NB4 (cell line): ENCODE results near the gene HMMR.
A peak's percentile ranks its signal among the peaks of the same experiment; 100 is the strongest.

ENCODE experiments used
- MYC ChIP-seq: IDR thresholded peaks from 2 replicates; pipeline ENCODE4 v1.6.1; 2011; ENCODE audit warnings: low read depth, low read length
- POLR2A ChIP-seq: IDR thresholded peaks from 2 replicates; pipeline ENCODE4 v1.6.1; 2011; ENCODE audit warnings: mild to moderate bottlenecking; ENCODE audit not compliant: insufficient read length; ENCODE audit errors: extremely low read depth
- TF ChIP-seq, protein P1 (sequence below): IDR thresholded peaks from one replicate; pipeline ENCODE4 v1.5.1; 2012; ENCODE audit warnings: low read depth, low read length

DNA sequence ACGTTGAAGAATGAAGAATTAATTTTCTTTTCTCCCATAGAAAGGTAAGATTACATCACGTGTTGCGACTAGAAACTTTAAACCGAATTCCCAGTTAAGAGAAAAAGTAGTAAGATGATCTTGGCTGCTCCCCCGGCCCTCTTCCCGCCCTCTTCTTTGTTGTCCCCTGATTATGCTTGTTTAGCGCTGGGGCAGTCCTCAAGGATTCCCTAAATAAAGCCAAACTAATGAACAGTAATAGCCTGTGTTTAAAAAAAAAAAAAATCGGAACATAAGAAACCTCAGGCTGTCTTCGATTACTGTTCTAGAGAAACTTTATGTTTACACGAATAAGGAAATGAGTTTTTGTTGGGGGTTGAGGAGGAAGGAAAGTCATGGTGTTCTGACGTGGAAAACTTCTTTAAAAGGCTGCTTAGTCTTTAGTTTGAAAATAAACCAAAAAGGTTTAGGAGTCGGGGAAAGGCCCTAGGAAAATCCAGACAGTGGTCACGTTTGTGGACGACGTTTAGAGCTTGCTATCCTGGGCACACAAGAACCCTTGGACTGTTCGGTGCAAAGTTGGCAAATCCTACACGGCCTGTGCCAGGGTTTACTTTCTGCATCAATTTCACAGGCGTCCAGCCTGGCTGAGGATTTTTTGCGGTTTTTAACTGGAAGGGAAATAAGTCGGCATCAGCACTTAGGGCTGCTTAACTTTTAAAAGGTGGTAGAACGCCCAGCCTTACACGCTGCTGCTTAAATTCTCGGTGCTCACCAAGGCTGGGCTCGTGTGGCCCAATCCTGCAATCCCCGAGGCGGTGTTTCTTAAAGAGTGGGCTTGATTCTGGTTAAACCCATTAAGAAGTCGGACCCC, 43.9 kb downstream of the HMMR start:
- TF ChIP-seq POLR2A: peak; percentile 14
- TF ChIP-seq, protein P1, sequence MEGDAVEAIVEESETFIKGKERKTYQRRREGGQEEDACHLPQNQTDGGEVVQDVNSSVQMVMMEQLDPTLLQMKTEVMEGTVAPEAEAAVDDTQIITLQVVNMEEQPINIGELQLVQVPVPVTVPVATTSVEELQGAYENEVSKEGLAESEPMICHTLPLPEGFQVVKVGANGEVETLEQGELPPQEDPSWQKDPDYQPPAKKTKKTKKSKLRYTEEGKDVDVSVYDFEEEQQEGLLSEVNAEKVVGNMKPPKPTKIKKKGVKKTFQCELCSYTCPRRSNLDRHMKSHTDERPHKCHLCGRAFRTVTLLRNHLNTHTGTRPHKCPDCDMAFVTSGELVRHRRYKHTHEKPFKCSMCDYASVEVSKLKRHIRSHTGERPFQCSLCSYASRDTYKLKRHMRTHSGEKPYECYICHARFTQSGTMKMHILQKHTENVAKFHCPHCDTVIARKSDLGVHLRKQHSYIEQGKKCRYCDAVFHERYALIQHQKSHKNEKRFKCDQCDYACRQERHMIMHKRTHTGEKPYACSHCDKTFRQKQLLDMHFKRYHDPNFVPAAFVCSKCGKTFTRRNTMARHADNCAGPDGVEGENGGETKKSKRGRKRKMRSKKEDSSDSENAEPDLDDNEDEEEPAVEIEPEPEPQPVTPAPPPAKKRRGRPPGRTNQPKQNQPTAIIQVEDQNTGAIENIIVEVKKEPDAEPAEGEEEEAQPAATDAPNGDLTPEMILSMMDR: no peak
- 0 out of 2 replicates have a peak, but pooled peaks have one; percentile 19 for TF ChIP-seq MYC
